PC-9 (cell line): ENCODE measurements around the gene SETD7.

Source experiments
- CTCF ChIP-seq: fragments of 200-600 bp; sonication (generic); conservative IDR thresholded peaks from 2 replicates; pipeline ENCODE4 v1.6.1; 2017; ENCODE audit warnings: mixed run types, antibody characterized with exemption, mild to moderate bottlenecking, moderate library complexity
- EZH2 ChIP-seq: fragments of 200-600 bp; sonication (generic); IDR thresholded peaks from 2 replicates; pipeline ENCODE4 v1.8.0; 2017; ENCODE audit warnings: antibody characterized with exemption, low read depth

DNA sequence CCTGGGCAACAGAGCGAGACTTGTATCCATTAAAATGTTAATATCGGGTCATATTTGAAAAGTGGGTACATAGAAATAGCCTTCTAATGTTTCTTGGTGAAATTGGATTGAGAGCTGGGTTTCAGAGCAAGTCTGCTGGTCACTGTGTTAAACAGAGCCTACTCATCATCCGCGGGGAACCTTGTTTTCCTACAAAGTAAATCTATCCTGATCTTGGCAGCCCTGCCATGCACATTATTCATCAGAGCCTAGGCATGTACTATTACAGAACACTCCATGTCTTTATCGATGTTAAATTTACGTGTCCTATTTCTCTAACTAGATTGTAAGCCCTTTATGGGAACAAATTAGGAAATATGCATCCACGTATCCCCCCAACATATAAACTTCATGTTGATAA is 18.7 kb downstream of the SETD7 start:
- TF ChIP-seq CTCF (no peak), EZH2 (no peak)
